GM20431 (cell line): Measurements from ENCODE around the gene KLHL3.

Experiments
- in situ Hi-C: fragments of 300-500 bp; cut with MseI, MboI; formaldehyde crosslinking; loops from one replicate; pipeline ENCODE4 v1.15.0; 2020; ENCODE audit warnings: low sequenced_read_pairs; ENCODE audit not compliant: unreplicated experiment

Gene KLHL3

DNA sequence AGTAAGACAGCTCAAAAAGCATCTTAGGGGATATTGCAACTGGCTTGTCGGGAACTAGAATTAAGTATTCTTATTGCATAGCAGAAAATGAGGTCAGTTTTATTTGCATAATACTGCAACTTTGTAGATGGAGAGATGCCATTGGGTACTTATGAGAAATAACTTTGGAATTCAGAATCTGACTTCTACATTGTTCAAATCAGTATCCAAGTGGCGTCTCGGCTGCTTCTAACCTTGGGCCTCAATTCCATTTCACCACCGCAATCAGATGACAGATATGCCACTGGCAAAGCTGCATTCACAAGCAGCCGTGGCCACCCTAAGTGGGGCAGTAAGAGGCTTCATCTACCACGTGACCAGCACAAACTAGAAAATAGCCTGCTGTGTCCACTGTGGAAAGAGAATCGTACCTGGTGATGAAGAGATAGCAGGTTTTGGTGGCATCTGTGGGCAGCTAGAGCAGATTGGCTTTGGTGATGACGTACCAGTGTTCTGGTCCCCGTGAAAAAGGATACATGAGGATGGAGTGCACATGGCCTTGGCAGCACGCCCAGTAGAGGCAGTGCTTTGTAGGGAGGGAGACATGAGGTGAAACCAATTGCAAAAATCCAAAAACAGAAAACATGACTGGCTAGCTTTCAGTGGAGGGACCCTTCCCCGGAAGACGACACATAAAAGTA is 116.6 kb downstream of the KLHL3 start:
- in situ Hi-C loops = no loop called here

DNA sequence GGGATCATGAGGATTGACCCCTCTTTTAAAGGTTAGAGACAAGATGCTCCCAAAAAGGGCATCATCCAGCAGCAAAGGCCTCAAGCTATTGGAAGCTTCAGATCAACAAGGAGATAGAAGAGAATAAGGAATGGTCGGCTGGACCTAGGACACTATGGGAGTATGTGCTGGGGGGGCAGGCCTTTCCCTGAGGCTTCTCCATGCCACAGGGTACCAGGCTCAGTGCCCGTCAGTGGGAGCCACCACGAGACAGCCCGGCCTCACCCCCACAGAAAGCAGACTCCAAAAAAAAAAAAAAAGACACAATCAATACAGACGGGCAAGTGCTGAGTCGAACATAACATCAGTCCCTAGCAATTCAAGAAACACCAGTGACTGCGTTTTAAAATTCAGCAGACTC is 117.4 kb downstream of the KLHL3 start:
- in situ Hi-C loops = no loop called here

DNA sequence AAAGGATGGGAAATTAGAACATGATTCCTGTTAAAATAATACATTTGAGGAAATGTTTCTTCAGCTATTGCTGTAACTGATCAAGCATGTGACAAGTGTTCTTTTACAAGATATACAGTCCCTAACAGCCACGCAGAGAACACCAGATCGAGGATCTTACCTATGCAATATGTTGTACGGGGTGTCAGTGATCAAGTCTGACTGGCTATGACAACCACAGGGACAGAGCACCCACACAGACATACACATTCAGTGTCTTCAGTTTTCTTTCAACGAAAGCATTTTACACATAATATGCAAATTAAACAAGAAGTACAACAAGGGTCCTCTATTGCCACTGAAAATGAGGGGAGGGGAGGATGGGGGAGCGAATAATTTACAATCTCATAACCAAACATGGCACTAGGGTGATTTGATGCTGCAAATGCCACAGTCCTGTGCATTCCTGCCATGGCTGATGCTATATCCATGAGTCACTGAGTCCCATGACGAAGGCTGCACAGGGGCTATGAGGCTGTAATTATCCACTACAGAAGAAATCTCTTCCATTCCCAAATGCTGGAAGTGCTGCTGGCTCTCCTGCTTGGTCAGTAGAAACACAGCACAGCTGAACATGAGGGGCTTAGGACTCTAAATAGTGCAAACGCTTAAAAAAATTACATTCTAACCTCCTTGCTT is 118.2 kb downstream of the KLHL3 start:
- in situ Hi-C loops = no loop called here

DNA sequence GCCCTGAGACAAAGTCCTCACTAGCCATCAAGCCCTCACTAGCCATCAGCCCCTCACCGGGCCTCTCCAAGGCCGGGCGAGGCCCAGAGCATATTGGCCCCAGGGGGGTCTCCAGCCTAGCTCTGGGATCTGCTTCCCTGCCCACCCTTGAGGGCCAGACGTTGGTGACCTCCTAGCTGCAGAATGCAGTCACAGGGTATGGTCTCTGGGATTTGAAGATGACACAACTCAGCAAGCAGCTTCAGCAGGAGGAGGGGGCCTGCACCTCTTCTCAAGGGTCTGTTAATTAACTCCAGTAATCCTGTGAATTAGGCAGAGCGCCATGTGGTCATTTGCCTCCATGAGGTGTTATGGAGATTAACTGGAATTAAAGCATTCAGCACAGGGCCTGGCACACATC is 119.8 kb downstream of the KLHL3 start:
- in situ Hi-C loops = no loop called here

DNA sequence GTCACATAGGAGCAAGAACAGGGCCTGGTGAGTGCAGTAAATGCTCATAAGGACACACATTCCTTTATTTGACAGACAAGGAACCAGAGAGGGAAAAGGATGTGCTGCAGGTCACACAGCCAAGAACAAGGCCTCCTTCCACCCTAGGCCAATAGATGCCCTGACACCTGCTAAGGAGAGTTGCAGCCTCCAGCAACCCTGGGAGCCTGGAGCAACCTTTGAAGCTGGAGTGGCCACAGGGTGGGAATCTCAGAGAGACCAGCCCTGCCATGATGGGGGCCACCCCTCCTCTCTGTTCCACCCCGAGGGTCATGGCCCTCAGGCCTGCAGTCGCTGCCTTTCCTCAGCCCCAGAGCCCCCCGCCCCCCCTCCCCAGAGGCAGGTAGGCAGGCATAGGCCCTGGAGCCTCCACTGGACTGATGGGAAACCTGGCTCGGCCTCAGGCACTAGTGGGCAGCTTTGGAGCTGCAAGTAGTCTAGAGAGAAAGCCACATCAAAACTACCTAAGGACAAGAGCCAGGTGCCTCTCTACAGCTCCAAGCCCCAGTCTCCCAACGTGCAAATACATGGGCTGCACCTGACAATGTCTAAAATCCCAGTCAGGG is 120.6 kb downstream of the KLHL3 start:
- in situ Hi-C loops = no loop called here

DNA sequence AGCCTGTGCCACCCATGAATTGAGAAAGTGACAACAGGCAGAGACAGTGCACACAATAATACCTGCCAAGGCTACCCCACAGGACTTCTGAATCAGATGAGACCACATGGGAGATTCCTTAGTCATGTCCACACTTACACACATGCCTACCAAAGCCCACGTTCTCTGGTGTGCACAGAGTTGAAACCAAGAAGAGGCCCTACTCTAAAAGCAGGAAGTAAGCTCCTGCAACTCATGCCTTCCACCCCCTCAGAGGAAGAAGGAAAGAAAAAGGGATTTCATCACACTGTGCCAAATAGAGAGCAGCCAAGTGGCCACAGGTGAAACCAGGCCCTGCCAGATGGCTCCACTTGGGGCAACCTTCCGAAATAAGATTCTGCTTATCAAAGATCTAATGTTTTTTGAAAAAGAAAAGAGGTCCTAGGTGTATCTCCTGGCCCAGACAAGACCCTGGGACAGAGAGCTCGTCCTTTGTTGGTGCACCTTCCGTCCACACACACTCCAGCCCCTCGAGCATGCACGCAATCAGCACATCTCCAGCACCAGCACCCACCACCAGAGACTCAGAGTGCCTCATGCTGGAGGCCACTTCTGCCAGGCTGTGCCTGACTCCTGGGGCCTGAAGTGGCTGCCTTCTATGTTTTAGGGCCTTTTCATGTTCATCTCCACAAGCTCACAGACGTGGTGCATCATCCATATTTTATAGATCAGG is 122.2 kb downstream of the KLHL3 start:
- in situ Hi-C loops = no loop called here

DNA sequence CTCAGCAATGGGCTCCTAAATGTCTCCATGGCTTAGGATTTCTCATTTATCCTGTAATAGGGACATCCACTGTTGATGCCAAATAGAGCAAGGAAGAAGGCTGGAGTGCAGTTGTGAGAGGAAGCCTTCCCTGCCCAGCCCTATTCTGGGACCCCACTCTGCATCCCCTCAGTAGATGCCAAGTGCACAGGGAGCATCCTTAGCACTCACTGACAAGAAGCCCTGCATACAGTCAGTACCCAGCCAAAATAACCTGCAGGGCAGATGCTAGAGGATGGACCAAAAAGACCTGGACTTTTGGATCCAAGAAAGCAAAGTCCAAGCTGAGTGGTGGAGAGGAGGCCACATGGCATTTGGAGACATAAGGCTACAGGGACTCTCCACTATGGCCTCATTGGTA is 123.3 kb downstream of the KLHL3 start:
- in situ Hi-C loops = no loop called here

DNA sequence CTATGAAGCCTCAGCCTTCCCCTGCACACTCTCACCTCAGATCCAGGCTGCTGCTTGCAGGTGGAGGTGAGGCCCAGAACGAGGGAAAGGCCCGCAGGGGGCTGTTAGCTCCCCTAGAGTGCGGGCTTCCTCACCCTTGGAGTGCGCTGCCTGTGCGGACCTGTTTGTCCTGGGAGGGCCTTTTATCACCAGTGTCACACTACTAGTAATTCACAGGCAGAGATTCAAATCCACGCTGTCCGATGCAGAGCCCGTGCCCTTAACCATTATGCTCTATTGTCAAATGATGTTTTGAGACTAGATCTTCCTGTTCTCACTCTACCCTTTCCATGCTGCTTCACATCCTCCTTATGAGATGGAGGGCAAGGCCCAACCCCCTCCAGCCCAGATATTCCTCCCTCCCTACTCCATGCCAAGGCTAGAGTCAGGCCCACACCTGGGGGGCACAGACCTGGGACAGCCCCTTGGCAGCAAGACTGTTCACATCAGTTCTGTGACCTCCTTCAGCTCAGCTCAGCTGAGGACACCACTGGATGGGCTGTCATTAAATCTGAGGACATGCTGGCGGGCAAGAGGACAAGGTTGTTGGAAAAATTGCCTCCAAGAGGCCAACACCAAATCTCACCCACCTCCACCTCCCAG is 124.0 kb downstream of the KLHL3 start:
- in situ Hi-C loops = no loop called here

DNA sequence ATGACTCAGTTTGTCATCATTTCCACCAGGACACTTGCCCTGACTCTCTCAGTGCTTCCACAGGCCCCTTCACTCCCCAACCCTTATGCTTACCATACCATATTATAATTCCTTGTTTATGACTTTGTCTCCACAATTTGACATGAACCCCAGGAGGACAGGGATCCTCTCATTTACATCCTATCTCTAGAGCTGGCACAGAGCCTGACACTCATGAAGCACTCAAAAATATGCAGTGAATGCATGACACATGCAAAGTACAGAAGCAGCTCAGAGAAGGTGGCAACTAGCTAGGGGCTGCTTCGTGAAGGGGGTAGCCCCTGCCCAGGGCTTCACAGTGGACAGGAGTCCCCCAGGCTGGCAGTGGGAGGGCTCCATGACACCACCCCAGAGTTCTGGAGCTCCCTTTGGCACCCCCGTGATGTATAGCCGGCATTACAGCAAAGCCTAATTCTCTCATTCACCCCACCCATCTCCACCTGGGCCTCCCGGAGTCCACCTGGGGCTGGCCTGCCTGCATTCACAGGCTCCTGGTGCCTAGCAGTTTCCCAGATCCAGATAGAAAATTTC is 124.8 kb downstream of the KLHL3 start:
- in situ Hi-C loops = no loop called here

DNA sequence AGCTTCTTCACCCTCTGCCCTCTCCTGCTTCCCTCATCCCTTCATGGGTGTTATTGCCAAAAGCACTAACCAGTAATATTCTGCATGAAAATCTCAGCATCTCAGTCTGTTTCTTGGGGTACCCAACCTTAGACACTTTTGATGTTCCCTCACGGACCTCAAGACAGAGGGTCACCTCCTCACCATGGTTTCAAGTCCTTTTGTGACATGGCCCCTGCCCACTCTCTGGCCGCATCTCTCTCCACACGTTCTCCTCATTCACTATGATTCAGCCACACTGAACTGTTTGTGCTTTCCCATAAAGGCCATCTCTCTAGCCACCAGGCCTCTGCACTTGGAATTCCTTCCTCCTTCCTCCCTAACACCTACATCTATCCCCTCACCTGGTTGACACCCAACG is 125.3 kb downstream of the KLHL3 start:
- in situ Hi-C loops = no loop called here

DNA sequence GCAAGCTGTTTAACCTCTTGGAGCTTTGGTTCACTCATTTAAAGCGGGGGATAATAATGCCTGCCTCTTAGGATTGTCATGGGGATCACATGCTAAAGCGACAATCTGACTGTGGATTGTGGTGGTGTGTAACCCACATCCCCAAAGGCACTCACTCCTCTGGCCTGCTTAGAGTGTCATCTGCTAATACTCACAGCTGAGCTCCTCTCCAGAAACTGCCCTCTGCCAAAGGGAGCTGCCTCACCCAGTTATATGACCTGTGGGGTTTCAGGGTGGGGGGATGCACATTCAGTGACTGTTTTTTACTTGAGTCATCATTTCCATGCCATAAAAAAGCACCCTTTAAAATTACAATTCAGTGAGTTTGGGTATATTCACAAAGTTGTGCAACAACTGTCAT is 126.8 kb downstream of the KLHL3 start:
- in situ Hi-C loops = no loop called here

DNA sequence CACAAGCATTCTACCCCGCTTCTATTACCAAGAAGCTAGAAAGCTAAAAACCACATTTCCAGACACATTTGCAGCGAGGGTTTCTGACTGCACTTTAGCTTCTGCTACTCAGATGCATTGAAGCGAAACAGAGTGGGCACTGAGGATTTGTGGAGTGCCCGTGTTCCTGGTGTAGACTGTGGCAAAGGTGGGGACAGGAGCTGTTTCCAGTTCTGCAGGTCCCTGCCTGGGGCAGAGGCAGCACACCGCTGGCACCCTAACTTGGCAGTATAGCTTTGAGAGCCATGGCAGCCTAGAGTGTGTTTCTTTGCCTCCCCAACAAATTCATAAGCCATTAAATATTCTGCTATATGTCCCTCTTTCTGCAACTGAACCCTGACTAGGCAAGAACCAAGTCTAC is 128.1 kb downstream of the KLHL3 start:
- in situ Hi-C loops = no loop called here

DNA sequence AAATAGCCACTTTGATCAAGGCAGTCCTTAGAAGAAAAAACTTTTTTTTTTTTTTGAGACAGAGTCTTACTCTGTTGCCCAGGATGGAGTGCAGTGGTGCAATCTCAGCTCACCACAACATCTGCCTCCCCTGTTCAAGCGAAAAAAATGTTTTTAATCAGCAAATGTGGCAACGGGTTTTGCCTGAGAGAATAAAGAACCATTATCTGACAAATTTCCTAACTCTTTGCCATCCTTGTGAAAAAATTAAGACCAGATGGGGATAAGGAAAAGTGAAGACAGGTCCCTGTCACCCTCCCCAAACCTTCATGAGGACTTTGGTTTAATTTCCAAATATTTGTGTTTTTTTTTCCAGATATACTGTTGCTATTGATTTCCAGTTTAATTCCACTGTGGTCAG is 129.5 kb downstream of the KLHL3 start:
- in situ Hi-C loops = no loop called here

DNA sequence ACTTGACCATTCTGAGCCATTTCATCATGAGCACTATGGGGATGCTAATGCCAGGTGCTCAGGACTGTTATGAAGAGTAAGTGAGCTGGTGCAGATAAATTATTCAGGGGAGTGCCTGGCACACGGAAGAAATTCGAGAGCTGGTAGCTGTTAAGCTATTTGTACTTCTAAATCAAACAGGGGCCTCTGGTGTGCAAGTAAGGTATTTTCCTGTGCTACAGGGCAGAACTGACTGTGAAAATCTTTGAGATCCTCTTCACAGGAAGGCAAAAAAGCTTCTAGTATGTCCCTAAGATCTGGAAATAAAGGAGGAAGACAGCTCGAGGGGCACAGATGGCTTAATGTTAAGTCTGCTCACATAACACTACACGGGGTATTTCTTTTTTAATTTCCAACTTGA is 130.5 kb downstream of the KLHL3 start:
- in situ Hi-C loops = no loop called here

DNA sequence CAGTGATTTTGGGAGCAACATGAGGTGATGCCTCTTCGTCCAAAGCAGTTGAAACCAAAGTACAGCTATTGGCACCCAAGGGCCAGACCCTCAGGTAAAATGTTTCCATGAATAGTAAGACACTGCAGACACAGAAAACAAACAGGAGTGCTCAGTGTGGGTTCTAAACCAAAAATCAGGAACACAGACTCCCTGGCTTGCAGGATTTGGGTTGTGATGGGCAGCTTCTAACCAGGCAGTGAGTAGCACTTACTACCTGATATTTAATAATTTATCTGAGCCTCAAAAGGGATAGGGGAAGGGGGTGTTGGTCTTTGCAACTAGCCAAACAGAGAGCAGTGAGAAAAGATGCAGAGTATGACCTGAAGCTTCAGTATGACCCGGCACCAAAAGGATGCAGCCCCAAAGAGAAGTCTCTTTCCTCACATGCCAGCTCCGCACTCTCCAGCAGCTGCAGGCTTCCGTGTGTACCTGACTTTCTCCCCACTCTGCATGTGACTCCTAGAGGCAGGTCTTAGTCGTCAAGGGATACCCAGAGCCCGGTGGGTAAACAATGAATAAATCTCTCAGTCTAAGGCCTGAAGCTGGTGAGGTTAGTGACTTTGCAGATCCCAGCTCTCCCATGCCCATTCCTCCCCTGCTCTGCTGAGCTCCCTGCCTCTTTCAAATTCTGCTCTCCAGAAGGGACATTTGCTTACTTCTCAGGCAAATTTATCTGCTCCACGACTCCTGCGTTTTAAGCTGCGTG is 131.4 kb downstream of the KLHL3 start:
- in situ Hi-C loops = no loop called here

DNA sequence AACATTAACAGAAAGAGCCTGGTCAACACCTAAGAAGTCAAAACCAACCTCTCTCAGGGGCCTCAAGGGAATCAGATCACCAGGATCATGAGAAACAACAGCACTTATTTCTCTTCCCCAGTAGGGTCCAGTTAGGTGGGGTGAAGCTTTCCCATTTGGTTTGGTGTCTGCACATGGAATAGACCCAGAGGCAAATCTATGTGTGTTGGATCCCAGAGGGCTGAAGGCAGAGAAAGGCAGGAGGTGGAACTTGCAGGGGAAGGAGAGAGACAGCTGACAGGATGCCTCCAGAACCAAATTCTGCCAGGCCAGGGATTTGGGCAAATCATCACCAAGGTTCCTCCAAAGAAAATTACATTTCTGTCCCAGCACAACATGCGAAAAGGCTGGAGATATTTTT is 132.0 kb downstream of the KLHL3 start:
- in situ Hi-C loops = no loop called here

DNA sequence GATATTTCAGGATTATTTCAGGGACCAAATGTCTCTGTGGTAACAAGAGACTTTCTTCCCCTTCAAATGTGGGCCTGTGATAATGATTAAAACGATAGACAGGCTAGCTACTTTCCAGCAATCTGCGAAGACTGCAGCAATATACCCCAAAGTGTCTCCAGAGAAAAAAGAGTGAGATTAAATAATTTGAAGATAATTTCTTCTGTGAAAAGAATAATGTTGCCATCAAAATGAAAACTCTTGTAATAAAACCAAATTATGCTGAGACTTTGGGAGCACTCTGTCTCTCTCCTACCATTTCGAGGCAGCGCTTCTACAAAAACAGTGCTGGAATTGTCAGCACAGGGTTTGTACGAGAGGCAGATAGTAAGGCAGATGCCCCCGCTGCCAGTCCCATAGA is 132.5 kb downstream of the KLHL3 start:
- in situ Hi-C loops = no loop called here

DNA sequence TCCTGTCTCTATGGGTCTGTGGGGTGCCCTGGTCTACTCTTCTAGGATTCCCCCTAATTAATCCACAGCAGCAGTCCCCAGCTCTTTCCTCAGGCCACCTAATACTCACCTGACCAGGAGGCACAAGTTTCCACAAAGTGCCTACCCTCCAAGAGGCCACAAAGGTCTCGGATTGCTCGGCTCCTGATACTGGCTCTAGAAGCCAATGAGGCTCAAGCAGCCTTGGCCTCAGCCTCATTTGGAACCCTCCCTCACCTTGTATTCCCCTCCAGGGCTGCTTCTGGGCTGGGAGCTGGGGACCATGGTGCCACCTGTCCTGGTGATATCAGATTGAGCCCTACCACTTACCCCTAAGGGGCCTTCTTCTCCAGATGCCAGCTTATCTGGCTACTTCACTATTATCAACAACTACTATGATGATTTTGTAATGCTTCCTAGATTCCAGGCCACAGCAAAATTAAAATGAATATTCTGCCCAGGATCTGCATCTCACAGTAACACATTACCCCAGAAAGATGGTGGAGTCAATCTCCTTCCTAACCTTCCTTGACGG is 133.1 kb downstream of the KLHL3 start:
- in situ Hi-C loops = no loop called here

DNA sequence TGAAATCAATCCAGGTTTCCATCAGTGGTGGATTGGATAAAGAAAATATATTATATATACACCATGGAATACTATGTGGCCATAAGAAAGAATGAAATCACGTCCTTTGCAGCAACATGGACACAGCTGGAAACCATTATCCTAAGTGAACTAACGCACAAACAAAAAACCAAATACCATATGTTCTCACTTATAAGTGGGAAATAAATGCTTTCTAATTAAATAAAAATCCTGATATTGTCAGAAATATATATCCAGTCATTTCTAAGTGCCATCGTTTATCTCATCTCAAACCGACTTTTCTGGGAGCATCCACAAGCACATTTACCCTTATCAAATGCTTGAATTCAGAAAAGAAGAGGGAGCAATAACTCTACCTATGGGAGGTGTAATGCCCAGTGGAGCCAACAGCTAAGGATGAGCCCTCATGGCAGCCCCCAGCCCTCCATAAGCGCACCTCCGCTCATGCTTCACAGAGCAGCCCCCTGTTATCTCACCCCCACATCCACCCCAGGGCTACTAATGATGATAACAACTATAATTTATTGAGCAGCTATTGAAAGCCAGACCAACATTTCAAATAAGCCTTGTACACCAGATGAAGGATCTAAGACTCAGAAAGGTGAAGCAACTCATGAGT is 135.0 kb downstream of the KLHL3 start:
- in situ Hi-C loops = no loop called here
